ENCODE results near the gene CPSF4L. TPM values are rescaled to one million over a fixed set of nuclear protein-coding genes. Genes with fewer than 3 reads are reported as not detected.

CPSF4L gene
- total and polyA plus RNA-seq, 2 experiments from 2014 or later = not detected

DNA sequence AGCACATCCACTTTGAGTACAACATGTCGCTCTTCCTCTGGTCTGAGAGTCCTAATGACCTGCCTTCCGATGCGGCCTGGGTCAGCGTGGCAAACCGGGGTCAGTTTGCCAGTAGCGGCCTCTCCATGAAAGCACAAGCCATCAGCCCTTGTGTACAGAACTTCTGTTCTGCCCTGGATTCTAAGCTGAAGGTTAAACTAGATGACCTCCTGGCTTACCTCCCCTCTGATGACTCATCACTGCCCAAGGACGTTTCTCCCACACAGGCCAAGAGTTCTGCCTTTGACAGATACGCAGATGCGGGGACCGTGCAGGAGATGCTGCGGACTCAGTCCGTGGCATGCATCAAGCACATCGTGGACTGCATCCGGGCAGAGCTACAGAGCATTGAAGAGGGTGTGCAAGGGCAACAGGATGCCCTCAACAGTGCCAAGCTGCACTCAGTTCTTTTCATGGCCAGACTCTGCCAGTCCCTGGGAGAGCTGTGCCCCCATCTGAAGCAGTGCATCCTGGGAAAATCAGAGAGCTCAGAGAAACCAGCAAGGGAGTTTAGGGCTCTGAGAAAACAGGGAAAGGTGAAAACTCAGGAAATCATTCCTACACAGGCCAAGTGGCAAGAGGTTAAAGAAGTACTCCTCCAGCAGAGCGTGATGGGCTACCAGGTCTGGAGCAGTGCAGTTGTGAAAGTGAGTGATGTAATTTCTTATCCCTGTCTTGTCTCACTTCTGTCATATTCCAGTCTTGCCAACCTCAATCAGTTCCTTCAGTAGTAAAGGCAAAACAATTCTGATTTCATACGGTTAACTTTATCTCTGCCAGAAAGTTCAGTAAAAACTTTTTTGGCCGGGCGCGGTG is 60.2 kb downstream of the CPSF4L start:
- no peaks in the 10 kb centered on the region for H3K27me3 ChIP-seq
- no peak for TF ChIP-seq EZH2phosphoT487 (IDR thresholded peaks at IDR 0.05; ENCODE audit: low read depth, severe bottlenecking, unreplicated experiment)
- TF ChIP-seq EZH2 (IDR thresholded peaks at IDR 0.05; ENCODE audit: borderline replicate concordance) = no peak
- TF ChIP-seq, protein P1, sequence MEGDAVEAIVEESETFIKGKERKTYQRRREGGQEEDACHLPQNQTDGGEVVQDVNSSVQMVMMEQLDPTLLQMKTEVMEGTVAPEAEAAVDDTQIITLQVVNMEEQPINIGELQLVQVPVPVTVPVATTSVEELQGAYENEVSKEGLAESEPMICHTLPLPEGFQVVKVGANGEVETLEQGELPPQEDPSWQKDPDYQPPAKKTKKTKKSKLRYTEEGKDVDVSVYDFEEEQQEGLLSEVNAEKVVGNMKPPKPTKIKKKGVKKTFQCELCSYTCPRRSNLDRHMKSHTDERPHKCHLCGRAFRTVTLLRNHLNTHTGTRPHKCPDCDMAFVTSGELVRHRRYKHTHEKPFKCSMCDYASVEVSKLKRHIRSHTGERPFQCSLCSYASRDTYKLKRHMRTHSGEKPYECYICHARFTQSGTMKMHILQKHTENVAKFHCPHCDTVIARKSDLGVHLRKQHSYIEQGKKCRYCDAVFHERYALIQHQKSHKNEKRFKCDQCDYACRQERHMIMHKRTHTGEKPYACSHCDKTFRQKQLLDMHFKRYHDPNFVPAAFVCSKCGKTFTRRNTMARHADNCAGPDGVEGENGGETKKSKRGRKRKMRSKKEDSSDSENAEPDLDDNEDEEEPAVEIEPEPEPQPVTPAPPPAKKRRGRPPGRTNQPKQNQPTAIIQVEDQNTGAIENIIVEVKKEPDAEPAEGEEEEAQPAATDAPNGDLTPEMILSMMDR (IDR thresholded peaks at IDR 0.05; ENCODE audit: poor library complexity) = no peak
- H3K79me2 ChIP-seq = no peaks in the 10 kb centered on the region
- WGBS (ENCODE audit: low lambda C conversion rate, missing lambda C conversion rate) = 77% methylated on average over 19 of the region's 19 CpGs
- peaks cover 3% of the 10 kb centered on the region for H3K36me3 ChIP-seq (replicated peaks; ENCODE audit: insufficient read depth, low read depth)
- no peaks in the 10 kb centered on the region for H3K9me2 ChIP-seq (replicated peaks; ENCODE audit: insufficient read depth)
- H3K4me3 ChIP-seq = no peak overlapping the region
- H3K4me1 ChIP-seq (ENCODE audit: insufficient read depth) = peaks cover 20% of the 10 kb centered on the region
- no peak overlapping the region for H3K27ac ChIP-seq
- no peaks in the 10 kb centered on the region for H3K9me3 ChIP-seq (ENCODE audit: low read depth)
- no peaks in the 10 kb centered on the region for H4K20me1 ChIP-seq (ENCODE audit: insufficient read depth, poor library complexity, severe bottlenecking)
- no peak overlapping the region for H2AFZ ChIP-seq
- DNase-seq (ENCODE audit: low spot score) = no peak
- H3K4me2 ChIP-seq = no peak overlapping the region

DNA sequence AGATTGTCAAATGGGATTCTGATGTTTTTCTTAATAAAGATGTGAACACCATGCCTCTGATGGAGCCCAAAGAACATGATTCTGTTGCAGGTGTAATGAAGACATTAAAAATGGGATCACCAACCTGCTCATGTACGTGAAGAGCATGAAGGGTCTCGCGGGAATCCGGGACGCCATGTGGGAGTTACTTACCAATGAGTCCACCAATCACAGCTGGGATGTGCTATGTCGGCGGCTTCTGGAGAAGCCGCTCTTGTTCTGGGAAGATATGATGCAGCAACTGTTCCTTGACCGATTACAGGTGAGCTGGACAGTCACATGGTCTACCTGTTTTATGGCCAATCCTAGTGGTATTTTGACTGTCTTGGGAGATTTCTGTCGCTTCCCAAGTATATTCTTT is 61.2 kb downstream of the CPSF4L start:
- Histone ChIP-seq H2AFZ (no peak overlapping the region), H3K27me3 (no peaks in the 10 kb centered on the region), H3K4me1 (ENCODE audit: insufficient read depth) (peaks cover 20% of the 10 kb centered on the region), H3K4me2 (no peak overlapping the region), H3K9me3 (ENCODE audit: low read depth) (no peaks in the 10 kb centered on the region), H3K36me3 (replicated peaks; ENCODE audit: insufficient read depth, low read depth) (peaks cover 3% of the 10 kb centered on the region), H3K9me2 (replicated peaks; ENCODE audit: insufficient read depth) (no peaks in the 10 kb centered on the region), H3K79me2 (peaks cover 3% of the 10 kb centered on the region), H3K27ac (no peak overlapping the region), H3K4me3 (no peak overlapping the region), H4K20me1 (ENCODE audit: insufficient read depth, poor library complexity, severe bottlenecking) (no peaks in the 10 kb centered on the region)
- 95% methylated on average over 10 of the region's 10 CpGs for WGBS (ENCODE audit: low lambda C conversion rate, missing lambda C conversion rate)
- TF ChIP-seq EZH2 (IDR thresholded peaks at IDR 0.05; ENCODE audit: borderline replicate concordance) = no peak
- TF ChIP-seq EZH2phosphoT487 (IDR thresholded peaks at IDR 0.05; ENCODE audit: low read depth, severe bottlenecking, unreplicated experiment) = no peak
- TF ChIP-seq, protein P1 (IDR thresholded peaks at IDR 0.05; ENCODE audit: poor library complexity) = no peak
- no peak for DNase-seq (ENCODE audit: low spot score)

DNA sequence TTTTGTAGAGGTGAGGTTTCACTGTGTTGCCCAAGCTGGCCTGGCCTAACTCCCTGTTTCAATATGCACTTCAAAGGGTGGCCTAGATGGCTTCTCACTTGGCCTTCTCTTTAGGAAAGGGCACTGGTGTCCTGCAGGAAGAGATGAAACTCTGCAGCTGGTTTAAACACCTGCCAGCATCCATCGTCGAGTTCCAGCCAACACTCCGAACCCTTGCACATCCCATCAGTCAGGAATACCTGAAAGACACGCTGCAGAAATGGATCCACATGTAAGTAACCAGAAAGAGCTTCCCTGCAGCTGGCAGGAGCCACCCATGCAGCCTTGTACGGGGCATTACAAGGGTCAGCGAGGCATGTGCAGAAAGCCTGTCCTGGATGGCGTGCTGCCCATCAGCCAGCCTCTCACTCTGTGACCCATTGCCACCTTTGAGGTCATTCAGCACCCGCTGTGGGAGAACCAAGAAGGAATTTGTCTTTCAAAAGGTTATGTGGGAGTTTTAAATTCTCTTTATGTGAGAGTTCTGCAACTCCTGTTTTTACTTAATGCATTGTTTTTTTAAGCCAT is 61.8 kb downstream of the CPSF4L start:
- Histone ChIP-seq H3K9me2 (replicated peaks; ENCODE audit: insufficient read depth) (no peaks in the 10 kb centered on the region), H2AFZ (no peak overlapping the region), H3K27me3 (no peaks in the 10 kb centered on the region), H3K4me2 (no peak overlapping the region), H3K36me3 (replicated peaks; ENCODE audit: insufficient read depth, low read depth) (peaks cover 3% of the 10 kb centered on the region), H3K79me2 (peaks cover 9% of the 10 kb centered on the region), H3K27ac (no peak overlapping the region), H3K4me3 (no peak overlapping the region), H3K9me3 (ENCODE audit: low read depth) (no peaks in the 10 kb centered on the region), H3K4me1 (ENCODE audit: insufficient read depth) (peaks cover 20% of the 10 kb centered on the region), H4K20me1 (ENCODE audit: insufficient read depth, poor library complexity, severe bottlenecking) (no peaks in the 10 kb centered on the region)
- TF ChIP-seq, protein P1 (IDR thresholded peaks at IDR 0.05; ENCODE audit: poor library complexity) = no peak
- TF ChIP-seq EZH2phosphoT487 (IDR thresholded peaks at IDR 0.05; ENCODE audit: low read depth, severe bottlenecking, unreplicated experiment) (no peak), EZH2 (IDR thresholded peaks at IDR 0.05; ENCODE audit: borderline replicate concordance) (no peak)
- no peak for DNase-seq (ENCODE audit: low spot score)
- WGBS (ENCODE audit: low lambda C conversion rate, missing lambda C conversion rate) = 99% methylated on average over 8 of the region's 8 CpGs
